ENCODE measurements around the gene ZSCAN10. TPM values are rescaled to one million over a fixed set of nuclear protein-coding genes. Genes with fewer than 3 reads are reported as not detected.

ZSCAN10 gene
- total and polyA plus RNA-seq, 4 donors, result not detected

- no peak overlapping the region for H3K27ac ChIP-seq (ENCODE audit: low read depth, low read length)
- peaks cover 50% of the 10 kb centered on the region for H3K36me3 ChIP-seq (ENCODE audit: control insufficient read depth, insufficient read depth, low read length)
- H3K27me3 ChIP-seq (ENCODE audit: control insufficient read depth, insufficient read depth, low read length), result no peaks in the 10 kb centered on the region
- 72% methylated on average over 4 of the region's 7 CpGs for WGBS (ENCODE audit: insufficient coverage)
- H3K9me3 ChIP-seq (ENCODE audit: control insufficient read depth, insufficient read depth, low read length), result no peaks in the 10 kb centered on the region
- H3K4me3 ChIP-seq (ENCODE audit: low read depth, low read length), result no peak overlapping the region
- no peak for DNase-seq (ENCODE audit: low read depth in 4 of 6, low spot score in 6 of 6)
- peaks cover 21% of the 10 kb centered on the region for H3K4me1 ChIP-seq (ENCODE audit: control insufficient read depth, insufficient read depth, low read length)
Observed at GRCh38 chr16:3121851-3122467, 22.9 kb upstream of the ZSCAN10 start.

DNA sequence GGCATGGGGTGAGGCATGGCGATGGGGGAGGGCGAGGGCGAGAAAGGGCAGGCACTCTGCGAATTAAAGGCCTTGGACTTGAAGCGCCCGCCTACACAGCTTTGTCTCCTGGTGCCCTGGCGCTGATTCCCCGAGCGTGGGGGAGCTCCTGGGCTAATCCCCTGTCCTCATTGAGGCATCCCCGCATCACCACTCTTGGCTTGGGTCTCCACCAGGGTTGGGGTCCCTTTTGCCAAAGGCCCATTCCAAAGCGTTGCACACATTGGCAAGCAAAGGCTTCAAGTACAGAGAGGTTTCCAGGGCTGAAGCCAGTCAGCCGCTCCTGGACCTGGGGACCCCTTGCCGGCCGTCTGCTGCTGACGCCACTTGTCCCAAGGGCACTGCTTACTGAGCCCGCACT, 21.3 kb upstream of the ZSCAN10 start:
- H3K36me3 ChIP-seq (ENCODE audit: control insufficient read depth, insufficient read depth, low read length), result peaks cover 63% of the 10 kb centered on the region

GRCh38 chr16:3119701-3120408, 20.8 kb upstream of the ZSCAN10 start:
- DNase-seq (ENCODE audit: low read depth in 4 of 6, low spot score in 6 of 6), result no peak
- Histone ChIP-seq H3K27ac (ENCODE audit: low read depth, low read length) (no peak overlapping the region), H3K9me3 (ENCODE audit: control insufficient read depth, insufficient read depth, low read length) (no peaks in the 10 kb centered on the region), H3K36me3 (ENCODE audit: control insufficient read depth, insufficient read depth, low read length) (peaks cover 68% of the 10 kb centered on the region), H3K4me3 (ENCODE audit: low read depth, low read length) (no peak overlapping the region), H3K27me3 (ENCODE audit: control insufficient read depth, insufficient read depth, low read length) (no peaks in the 10 kb centered on the region), H3K4me1 (ENCODE audit: control insufficient read depth, insufficient read depth, low read length) (peaks cover 20% of the 10 kb centered on the region)
- WGBS (ENCODE audit: insufficient coverage), result 97% methylated on average over 45 of the region's 57 CpGs

More for the DNA sequence above, 21.3 kb upstream of the ZSCAN10 start:
- Histone ChIP-seq H3K9me3 (ENCODE audit: control insufficient read depth, insufficient read depth, low read length) (no peaks in the 10 kb centered on the region), H3K4me1 (ENCODE audit: control insufficient read depth, insufficient read depth, low read length) (peaks cover 21% of the 10 kb centered on the region), H3K27ac (ENCODE audit: low read depth, low read length) (no peak overlapping the region), H3K27me3 (ENCODE audit: control insufficient read depth, insufficient read depth, low read length) (no peaks in the 10 kb centered on the region), H3K4me3 (ENCODE audit: low read depth, low read length) (no peak overlapping the region)
- WGBS (ENCODE audit: insufficient coverage), result 88% methylated on average over 15 of the region's 16 CpGs
- DNase-seq (ENCODE audit: low read depth in 4 of 6, low spot score in 6 of 6), result no peak

- Histone ChIP-seq H3K4me3 (ENCODE audit: low read depth, low read length) (no peak overlapping the region), H3K9me3 (ENCODE audit: control insufficient read depth, insufficient read depth, low read length) (no peaks in the 10 kb centered on the region), H3K27ac (ENCODE audit: low read depth, low read length) (no peak overlapping the region), H3K4me1 (ENCODE audit: control insufficient read depth, insufficient read depth, low read length) (peaks cover 18% of the 10 kb centered on the region), H3K27me3 (ENCODE audit: control insufficient read depth, insufficient read depth, low read length) (no peaks in the 10 kb centered on the region), H3K36me3 (ENCODE audit: control insufficient read depth, insufficient read depth, low read length) (peaks cover 71% of the 10 kb centered on the region)
- DNase-seq (ENCODE audit: low read depth in 4 of 6, low spot score in 6 of 6), result no peak
- WGBS (ENCODE audit: insufficient coverage), result 95% methylated on average over 32 of the region's 33 CpGs
Observed at GRCh38 chr16:3119286-3119685, 20.2 kb upstream of the ZSCAN10 start.

- Histone ChIP-seq H3K36me3 (ENCODE audit: control insufficient read depth, insufficient read depth, low read length) (peaks cover 75% of the 10 kb centered on the region), H3K27me3 (ENCODE audit: control insufficient read depth, insufficient read depth, low read length) (no peaks in the 10 kb centered on the region), H3K4me1 (ENCODE audit: control insufficient read depth, insufficient read depth, low read length) (peaks cover 20% of the 10 kb centered on the region), H3K4me3 (ENCODE audit: low read depth, low read length) (no peak overlapping the region), H3K27ac (ENCODE audit: low read depth, low read length) (no peak overlapping the region), H3K9me3 (ENCODE audit: control insufficient read depth, insufficient read depth, low read length) (no peaks in the 10 kb centered on the region)
- WGBS (ENCODE audit: insufficient coverage), result 89% methylated on average over 11 of the region's 20 CpGs
- no peak for DNase-seq (ENCODE audit: low read depth in 4 of 6, low spot score in 6 of 6)
Observed at GRCh38 chr16:3118846-3119245, 19.8 kb upstream of the ZSCAN10 start.

DNA sequence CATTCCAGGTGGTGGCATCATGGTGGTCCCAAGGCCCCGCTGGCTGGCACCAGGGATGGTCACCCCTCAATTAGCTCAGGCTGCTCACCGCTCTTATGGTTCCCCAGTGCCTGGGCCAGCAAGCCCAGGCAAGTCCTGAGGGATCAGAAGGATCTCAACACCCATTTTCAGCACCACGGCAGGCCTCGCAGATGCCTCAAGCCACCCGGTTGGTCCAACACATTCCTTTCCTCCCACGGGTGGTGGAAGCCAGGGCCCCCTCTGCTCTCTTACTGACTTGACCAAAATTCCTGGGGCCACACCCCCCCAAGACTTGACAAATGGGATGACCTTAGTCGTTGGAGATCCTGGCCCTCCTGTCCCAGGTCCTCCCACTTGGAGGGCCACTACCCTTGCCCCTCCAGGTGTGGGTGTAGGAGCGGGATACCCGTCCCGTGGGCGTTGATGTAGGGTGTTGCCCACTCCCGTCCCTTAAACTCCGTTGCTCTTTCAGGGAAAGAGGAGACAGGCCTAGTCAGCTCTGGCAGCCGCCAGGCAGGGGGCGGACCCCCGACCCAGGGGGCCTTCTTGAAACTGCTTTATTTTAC, 19.2 kb upstream of the ZSCAN10 start:
- H3K4me3 ChIP-seq (ENCODE audit: low read depth, low read length), result no peak overlapping the region

GRCh38 chr16:3115561-3115960, 16.5 kb upstream of the ZSCAN10 start:
- Histone ChIP-seq H3K9me3 (ENCODE audit: control insufficient read depth, insufficient read depth, low read length) (no peaks in the 10 kb centered on the region), H3K4me1 (ENCODE audit: control insufficient read depth, insufficient read depth, low read length) (peaks cover 34% of the 10 kb centered on the region), H3K36me3 (ENCODE audit: control insufficient read depth, insufficient read depth, low read length) (peaks cover 64% of the 10 kb centered on the region), H3K4me3 (ENCODE audit: low read depth, low read length) (no peak overlapping the region), H3K27me3 (ENCODE audit: control insufficient read depth, insufficient read depth, low read length) (no peaks in the 10 kb centered on the region), H3K27ac (ENCODE audit: low read depth, low read length) (no peak overlapping the region)
- WGBS (ENCODE audit: insufficient coverage), result 64% methylated on average over 12 of the region's 14 CpGs
- DNase-seq (ENCODE audit: low read depth in 4 of 6, low spot score in 6 of 6), result no peak

More for the DNA sequence above, 19.2 kb upstream of the ZSCAN10 start:
- H3K4me1 ChIP-seq (ENCODE audit: control insufficient read depth, insufficient read depth, low read length), result peaks cover 20% of the 10 kb centered on the region
- H3K36me3 ChIP-seq (ENCODE audit: control insufficient read depth, insufficient read depth, low read length), result peaks cover 75% of the 10 kb centered on the region
- H3K27ac ChIP-seq (ENCODE audit: low read depth, low read length), result no peak overlapping the region
- 97% methylated on average over 14 of the region's 16 CpGs for WGBS (ENCODE audit: insufficient coverage)
- H3K9me3 ChIP-seq (ENCODE audit: control insufficient read depth, insufficient read depth, low read length), result no peaks in the 10 kb centered on the region
- no peak for DNase-seq (ENCODE audit: low read depth in 4 of 6, low spot score in 6 of 6)
- H3K27me3 ChIP-seq (ENCODE audit: control insufficient read depth, insufficient read depth, low read length), result no peaks in the 10 kb centered on the region

GRCh38 chr16:3115003-3115402, 15.9 kb upstream of the ZSCAN10 start:
- H3K27ac ChIP-seq (ENCODE audit: low read depth, low read length), result no peak overlapping the region
- no peaks in the 10 kb centered on the region for H3K27me3 ChIP-seq (ENCODE audit: control insufficient read depth, insufficient read depth, low read length)
- 93% methylated on average over 12 of the region's 12 CpGs for WGBS (ENCODE audit: insufficient coverage)

DNA sequence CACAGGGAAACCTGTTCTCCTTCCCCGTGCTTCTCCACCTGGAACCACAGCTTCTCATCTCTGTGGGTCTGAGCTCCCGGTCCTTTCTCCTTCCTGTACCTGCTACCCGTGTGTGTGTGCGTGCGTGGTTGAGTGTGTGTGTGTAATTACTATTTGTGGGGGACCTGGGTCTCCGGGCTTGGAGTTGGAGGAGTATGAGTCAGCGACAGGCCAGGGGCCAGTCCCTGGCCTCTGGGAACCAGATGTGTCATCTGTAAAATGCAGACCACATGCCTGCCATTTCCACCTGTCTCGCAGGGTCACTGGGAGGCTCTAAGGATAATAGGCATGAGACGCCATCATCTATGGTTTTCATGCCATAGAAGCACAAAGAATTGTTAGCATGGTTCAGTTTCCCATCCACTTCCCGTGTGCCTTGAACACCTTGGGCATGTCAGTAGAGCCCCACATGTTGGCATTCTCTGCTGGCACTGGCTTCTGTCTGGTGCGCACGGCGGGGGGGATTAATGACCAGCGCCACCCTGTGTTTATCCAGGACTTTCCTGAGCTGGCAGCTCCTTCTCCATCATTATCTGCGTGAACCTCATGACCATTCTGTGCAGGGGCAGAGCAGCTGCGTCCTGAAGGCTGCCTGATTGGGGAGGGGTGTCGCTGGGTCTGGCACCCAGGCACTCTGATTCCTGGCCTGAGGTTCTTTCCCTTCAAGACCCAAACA, 14.8 kb upstream of the ZSCAN10 start:
- Histone ChIP-seq H3K27me3 (ENCODE audit: control insufficient read depth, insufficient read depth, low read length) (no peaks in the 10 kb centered on the region), H3K9me3 (ENCODE audit: control insufficient read depth, insufficient read depth, low read length) (no peaks in the 10 kb centered on the region), H3K36me3 (ENCODE audit: control insufficient read depth, insufficient read depth, low read length) (peaks cover 47% of the 10 kb centered on the region), H3K4me1 (ENCODE audit: control insufficient read depth, insufficient read depth, low read length) (peaks cover 34% of the 10 kb centered on the region), H3K4me3 (ENCODE audit: low read depth, low read length) (peak overlapping the region; percentile 93), H3K27ac (ENCODE audit: low read depth, low read length) (no peak overlapping the region)
- DNase-seq (ENCODE audit: low read depth in 4 of 6, low spot score in 6 of 6), result no peak
- WGBS (ENCODE audit: insufficient coverage), result 77% methylated on average over 10 of the region's 17 CpGs

More at GRCh38 chr16:3115003-3115402, 15.9 kb upstream of the ZSCAN10 start:
- peaks cover 58% of the 10 kb centered on the region for H3K36me3 ChIP-seq (ENCODE audit: control insufficient read depth, insufficient read depth, low read length)
- DNase-seq (ENCODE audit: low read depth in 4 of 6, low spot score in 6 of 6), result no peak
- no peak overlapping the region for H3K4me3 ChIP-seq (ENCODE audit: low read depth, low read length)
- peaks cover 34% of the 10 kb centered on the region for H3K4me1 ChIP-seq (ENCODE audit: control insufficient read depth, insufficient read depth, low read length)
- H3K9me3 ChIP-seq (ENCODE audit: control insufficient read depth, insufficient read depth, low read length), result no peaks in the 10 kb centered on the region
